Naive thymus-derived CD4-positive, alpha-beta T cell (primary cell): ENCODE data around the gene ANTXR2. TPM values are rescaled to one million over a fixed set of nuclear protein-coding genes. Genes with fewer than 3 reads are reported as not detected.
A peak's percentile ranks its signal among the peaks of the same experiment; 100 is the strongest.

ENCODE experiments used
- ATAC-seq: fragments of 150-1000 bp; cut with Tn5 transposase; 2 replicates; pipeline ENCODE4 v1.10.0; 2021; ENCODE audit warnings: mild to moderate bottlenecking, moderate library complexity
- CTCF ChIA-PET: fragments of 350-600 bp; sonication (Branson Sonifier 250); formaldehyde crosslinking; loops from one replicate; lab custom pipeline; 2021; ENCODE audit warnings: antibody characterized with exemption; lab: Charles Lee
- POLR2A ChIA-PET: fragments of 350-600 bp; sonication (Branson Sonifier 250); formaldehyde crosslinking; loops from one replicate; lab custom pipeline; 2021; ENCODE audit warnings: antibody characterized with exemption, inconsistent platforms; lab: Charles Lee
- DNase-seq, 9 donors: peaks; one replicate each; pipeline versions ENCODE4 v3.0.0 to v3.0.0-alpha.2; 2020 to 2022; ENCODE audit warnings: mixed read lengths in 1 of 9
- H3K27ac ChIP-seq: one replicate; pipeline ENCODE4 v1.7.0; 2013; ENCODE audit warnings: mild to moderate bottlenecking, low read depth, low read length, moderate library complexity
- H3K27me3 ChIP-seq, 2 donors: one replicate each; pipeline ENCODE4 v1.7.0; 2013; ENCODE audit warnings: low read length in 2 of 2, mild to moderate bottlenecking in 2 of 2, moderate library complexity in 2 of 2; ENCODE audit not compliant: control insufficient read depth in 2 of 2, insufficient read depth in 2 of 2
- H3K36me3 ChIP-seq, 3 experiments: 1 replicate in 2 of 3; 2 replicates in 1 of 3; pipeline ENCODE4 v1.7.0; 2013; ENCODE audit warnings: low read length in 3 of 3, mild to moderate bottlenecking in 3 of 3, moderate library complexity in 1 of 3; ENCODE audit not compliant: insufficient read depth in 3 of 3, control insufficient read depth in 2 of 3
- H3K4me1 ChIP-seq, 2 donors: one replicate each; pipeline ENCODE4 v1.7.0; 2013; ENCODE audit warnings: low read length in 2 of 2, mild to moderate bottlenecking in 2 of 2, moderate library complexity in 1 of 2; ENCODE audit not compliant: control insufficient read depth in 2 of 2, insufficient read depth in 2 of 2
- H3K4me3 ChIP-seq: 2 replicates; pipeline ENCODE4 v1.7.0; 2013; ENCODE audit warnings: mild to moderate bottlenecking, low read length
- H3K9me3 ChIP-seq, 3 experiments: 1 replicate in 2 of 3; 2 replicates in 1 of 3; pipeline ENCODE4 v1.7.0; 2013; ENCODE audit warnings: low read length in 3 of 3; ENCODE audit not compliant: control insufficient read depth in 2 of 3
- H3K27ac Mint-ChIP-seq, 9 donors: one replicate each; pipeline ENCODE4 v1.8.0; 2020 to 2022; ENCODE audit warnings: mixed read lengths in 9 of 9, mild to moderate bottlenecking in 8 of 9, moderate library complexity in 5 of 9, inconsistent platforms in 2 of 9
- H3K27me3 Mint-ChIP-seq, 5 donors: one replicate each; pipeline ENCODE4 v1.8.0; 2021 to 2022; ENCODE audit warnings: mixed read lengths in 5 of 5, mild to moderate bottlenecking in 1 of 5
- H3K36me3 Mint-ChIP-seq, 5 donors: one replicate each; pipeline ENCODE4 v1.8.0; 2020 to 2022; ENCODE audit warnings: mixed read lengths in 5 of 5, mild to moderate bottlenecking in 3 of 5, inconsistent platforms in 1 of 5
- H3K4me1 Mint-ChIP-seq, 7 donors: one replicate each; pipeline ENCODE4 v1.8.0; 2020 to 2022; ENCODE audit warnings: mixed read lengths in 7 of 7, mild to moderate bottlenecking in 3 of 7, inconsistent platforms in 1 of 7
- H3K4me3 Mint-ChIP-seq, 10 donors: one replicate each; pipeline ENCODE4 v1.8.0; 2020 to 2022; ENCODE audit warnings: mild to moderate bottlenecking in 10 of 10, mixed read lengths in 10 of 10, moderate library complexity in 6 of 10, inconsistent platforms in 2 of 10
- H3K9me3 Mint-ChIP-seq, 11 donors: one replicate each; pipeline ENCODE4 v1.8.0; 2020 to 2022; ENCODE audit warnings: mixed read lengths in 11 of 11, mild to moderate bottlenecking in 4 of 11, inconsistent platforms in 1 of 11, moderate library complexity in 1 of 11
- intact Hi-C, 2 donors: fragments of 100-400 bp; cut with micrococcal nuclease; formaldehyde crosslinking; loops; one replicate each; pipeline ENCODE4 v1.15.1; 2023
- polyA plus RNA-seq, 2 donors: library from polyadenylated mRNA; unstranded; fragments of 300-500 nt; fragmentation: Illumina TruSeq; gene quantifications; one replicate each; pipeline ENCODE4 v1.2.3, GENCODE V29; 2021
- total RNA-seq, 6 experiments: library from RNA in 5 of 6; stranded (reverse) in 5 of 6; gene quantifications; 1 replicate in 5 of 6; 2 replicates in 1 of 6; pipeline ENCODE4 v1.2.3 and lab custom pipeline; 2021 to 2026

The ANTXR2 gene
- total and polyA plus RNA-seq, 7 experiments from 2014 or later, result 20.3 to 69.8 (median 42.2) TPM

DNA sequence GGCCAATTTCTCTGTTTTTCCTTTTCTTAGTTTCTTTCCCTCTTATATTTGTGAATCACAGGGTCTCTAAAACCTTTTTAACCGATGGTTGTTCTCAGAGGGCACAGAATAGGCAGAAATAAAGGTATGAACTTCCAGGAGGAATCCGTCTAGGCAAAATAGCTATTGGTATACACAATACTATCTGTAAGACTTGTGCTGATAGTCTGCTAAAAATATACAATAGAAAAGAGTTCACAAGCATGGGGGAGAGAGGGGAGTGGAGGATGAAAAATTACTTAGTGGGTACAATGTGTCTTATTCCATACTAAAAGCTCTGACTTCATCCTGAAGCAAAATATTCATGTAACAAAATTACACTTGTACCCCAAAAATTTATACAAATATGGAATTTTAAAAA is 30.2 kb downstream of the ANTXR2 start:
- H3K36me3 ChIP-seq, result no peaks in the 10 kb centered on the region
- H3K27ac ChIP-seq, result no peak overlapping the region
- DNase-seq (no peak), ATAC-seq (no peak)
- ChIA-PET POLR2A (no interaction called here), CTCF (no interaction called here)
- intact Hi-C loops, result loop anchor here in 1 of 2 donors (1.0 kb wide), 1 partner anchor 9 kb away; no protein-coding TSS in a partner anchor
- no peaks in the 10 kb centered on the region for H3K27me3 ChIP-seq
- Mint-ChIP-seq H3K27ac (peak overlapping the region in 1 of 9 donors; percentile 11), H3K36me3 (peaks cover 5 to 49% (median 26%) of the 10 kb centered on the region in 5 donors), H3K27me3 (no peaks in the 10 kb centered on the region), H3K4me3 (no peak overlapping the region), H3K4me1 (peaks cover 3 to 27% (median 12%) of the 10 kb centered on the region in 7 donors), H3K9me3 (peaks cover 0 to 5% (median 0%) of the 10 kb centered on the region in 11 donors)
- H3K4me3 ChIP-seq, result no peak overlapping the region
- H3K9me3 ChIP-seq, result no peaks in the 10 kb centered on the region
- no peaks in the 10 kb centered on the region for H3K4me1 ChIP-seq

DNA sequence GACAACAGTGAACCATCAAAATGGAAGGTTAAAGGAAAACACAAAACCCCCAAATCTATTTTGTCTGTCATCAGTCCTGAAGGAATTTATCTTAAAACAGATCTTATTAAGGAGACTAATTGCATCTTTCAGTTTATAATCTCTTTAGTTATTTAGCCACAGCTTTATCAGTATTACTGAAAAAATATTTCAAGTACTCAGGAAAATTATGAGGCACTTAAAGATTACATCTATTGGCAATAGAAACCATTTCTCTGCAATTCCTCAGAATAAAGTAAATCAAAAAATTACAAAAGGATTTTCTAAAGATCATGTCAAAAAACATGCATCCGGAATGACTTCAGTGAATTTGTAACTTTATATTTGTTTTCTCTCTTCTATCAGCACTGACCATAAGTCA is 35.2 kb downstream of the ANTXR2 start:
- H3K27me3 ChIP-seq, result no peaks in the 10 kb centered on the region
- H3K4me3 ChIP-seq, result no peak overlapping the region
- Mint-ChIP-seq H3K27me3 (no peaks in the 10 kb centered on the region), H3K27ac (peak overlapping the region in 6 of 9 donors; percentile 55 to 96 (median 84)), H3K9me3 (peaks cover 0 to 5% (median 0%) of the 10 kb centered on the region in 11 donors), H3K4me1 (peaks cover 6 to 40% (median 36%) of the 10 kb centered on the region in 7 donors), H3K4me3 (no peak overlapping the region), H3K36me3 (peaks cover 0 to 40% (median 27%) of the 10 kb centered on the region in 5 donors)
- H3K9me3 ChIP-seq, result no peaks in the 10 kb centered on the region
- no peak for DNase-seq
- ChIA-PET CTCF (no interaction called here), POLR2A (no interaction called here)
- H3K4me1 ChIP-seq, result peaks cover 0 to 7% of the 10 kb centered on the region in 2 donors
- H3K27ac ChIP-seq, result no peak overlapping the region
- no peaks in the 10 kb centered on the region for H3K36me3 ChIP-seq
- intact Hi-C loops, result loop anchor here in 1 of 2 donors (1.0 kb wide), 1 partner anchor 20 kb away; no protein-coding TSS in a partner anchor
- no peak for ATAC-seq

DNA sequence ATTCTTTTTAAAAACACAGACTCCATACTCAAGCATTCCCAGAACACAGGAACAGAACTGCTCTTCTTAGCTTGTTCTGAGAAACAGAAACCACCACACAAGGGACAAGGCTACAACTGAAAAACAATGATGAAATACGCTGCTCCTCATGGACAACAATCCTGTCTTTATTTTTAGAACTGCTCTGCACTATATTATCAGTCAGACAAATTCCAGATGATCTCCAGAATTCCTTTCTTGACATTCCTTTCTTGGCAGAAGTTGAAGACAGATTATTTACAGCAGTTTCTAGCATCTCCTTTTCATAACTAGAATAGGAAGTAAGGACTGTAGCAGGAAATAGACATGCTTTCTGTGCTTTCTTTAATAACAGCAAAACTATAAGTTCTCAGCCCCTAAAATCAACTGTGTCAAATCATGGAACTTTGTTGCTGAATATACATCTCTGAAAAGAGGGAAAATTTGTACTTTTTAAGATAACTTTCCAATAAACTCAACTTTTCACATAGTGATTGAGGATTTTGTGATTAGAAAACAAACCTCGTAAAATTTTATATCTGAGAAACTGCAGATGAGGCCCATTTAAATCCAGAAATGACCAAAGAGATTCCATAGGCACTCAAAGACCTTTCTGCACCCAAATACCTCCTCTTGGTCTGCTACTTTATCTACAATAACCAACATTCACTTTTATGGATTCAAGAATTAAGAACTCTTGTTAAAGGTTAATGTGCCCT is 35.9 kb downstream of the ANTXR2 start:
- H3K36me3 ChIP-seq, result no peaks in the 10 kb centered on the region
- CTCF ChIA-PET, result no interaction called here
- no peaks in the 10 kb centered on the region for H3K27me3 Mint-ChIP-seq
- peaks cover 0 to 7% of the 10 kb centered on the region in 2 donors for H3K4me1 ChIP-seq
- intact Hi-C loops, result loop anchor here in 1 of 2 donors (1.0 kb wide), 1 partner anchor 21 kb away; no protein-coding TSS in a partner anchor
- DNase-seq, result peak in 1 of 9 donors; percentile 5
- H3K4me3 Mint-ChIP-seq, result peak overlapping the region; percentile 47 to 89 (median 68)
- no peaks in the 10 kb centered on the region for H3K9me3 ChIP-seq
- peak overlapping the region; percentile 57 to 96 (median 82) for H3K27ac Mint-ChIP-seq
- H3K36me3 Mint-ChIP-seq, result peaks cover 0 to 38% (median 28%) of the 10 kb centered on the region in 5 donors
- no peaks in the 10 kb centered on the region for H3K27me3 ChIP-seq
- H3K9me3 Mint-ChIP-seq, result peaks cover 0 to 5% (median 0%) of the 10 kb centered on the region in 11 donors
- no peak overlapping the region for H3K4me3 ChIP-seq
- peaks cover 6 to 40% (median 35%) of the 10 kb centered on the region in 7 donors for H3K4me1 Mint-ChIP-seq
- ATAC-seq, result peak; percentile 20
- POLR2A ChIA-PET, result no interaction called here
- peak overlapping the region; percentile 50 for H3K27ac ChIP-seq

DNA sequence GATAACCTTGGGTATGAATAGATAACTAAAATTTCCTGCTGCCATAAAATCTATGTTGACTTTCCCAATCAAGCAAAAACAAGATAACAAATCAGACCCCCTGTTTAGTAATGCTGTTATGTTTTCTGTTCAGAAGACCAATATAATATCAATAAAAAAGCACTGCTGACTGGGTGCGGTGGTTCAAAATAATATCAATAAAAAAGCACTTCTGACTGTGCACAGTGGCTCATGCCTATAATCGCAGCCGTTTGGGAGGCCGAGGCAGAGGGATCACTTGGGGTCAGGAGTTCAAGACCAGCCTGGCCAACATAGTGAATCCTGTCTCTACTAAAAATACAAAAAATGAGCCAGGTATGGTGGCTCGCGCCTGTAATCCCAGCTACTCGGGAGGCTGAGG is 36.7 kb downstream of the ANTXR2 start:
- peak overlapping the region in 7 of 9 donors; percentile 27 to 82 (median 65) for H3K27ac Mint-ChIP-seq
- ChIA-PET CTCF (no interaction called here), POLR2A (no interaction called here)
- DNase-seq, result no peak
- no peaks in the 10 kb centered on the region for H3K9me3 ChIP-seq
- no peaks in the 10 kb centered on the region for H3K36me3 ChIP-seq
- intact Hi-C loops, result no loop called here
- H3K27me3 ChIP-seq, result no peaks in the 10 kb centered on the region
- ATAC-seq, result no peak
- peaks cover 0 to 5% (median 0%) of the 10 kb centered on the region in 11 donors for H3K9me3 Mint-ChIP-seq
- peak overlapping the region; percentile 36 for H3K27ac ChIP-seq
- H3K4me1 ChIP-seq, result peaks cover 0 to 7% of the 10 kb centered on the region in 2 donors
- H3K4me3 Mint-ChIP-seq, result peak overlapping the region in 3 of 10 donors; percentile 27 to 69 (median 47)
- H3K4me3 ChIP-seq, result no peak overlapping the region
- peaks cover 6 to 40% (median 35%) of the 10 kb centered on the region in 7 donors for H3K4me1 Mint-ChIP-seq
- H3K36me3 Mint-ChIP-seq, result peaks cover 0 to 34% (median 24%) of the 10 kb centered on the region in 5 donors
- H3K27me3 Mint-ChIP-seq, result no peaks in the 10 kb centered on the region

DNA sequence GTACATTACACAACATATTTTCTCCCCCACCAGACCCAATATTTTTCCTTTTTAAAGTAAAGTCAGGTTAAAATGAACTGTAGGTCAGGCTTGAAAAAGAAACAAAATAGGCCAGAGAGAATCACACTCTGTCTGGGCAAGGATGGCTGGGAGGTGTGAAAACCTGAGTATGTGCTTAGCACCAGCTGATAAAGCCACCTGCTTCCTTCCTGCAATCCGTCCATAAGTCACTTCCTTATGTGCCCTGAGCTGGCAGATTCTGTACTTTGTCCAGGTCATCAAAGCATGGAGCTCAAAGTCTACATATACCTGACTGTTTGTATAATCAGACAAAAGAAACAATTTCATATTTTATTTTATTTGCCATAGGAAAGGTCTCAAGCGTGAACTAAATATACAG is 37.7 kb downstream of the ANTXR2 start:
- H3K27ac Mint-ChIP-seq, result peak overlapping the region in 2 of 9 donors; percentile 8 to 60
- no peak for DNase-seq

DNA sequence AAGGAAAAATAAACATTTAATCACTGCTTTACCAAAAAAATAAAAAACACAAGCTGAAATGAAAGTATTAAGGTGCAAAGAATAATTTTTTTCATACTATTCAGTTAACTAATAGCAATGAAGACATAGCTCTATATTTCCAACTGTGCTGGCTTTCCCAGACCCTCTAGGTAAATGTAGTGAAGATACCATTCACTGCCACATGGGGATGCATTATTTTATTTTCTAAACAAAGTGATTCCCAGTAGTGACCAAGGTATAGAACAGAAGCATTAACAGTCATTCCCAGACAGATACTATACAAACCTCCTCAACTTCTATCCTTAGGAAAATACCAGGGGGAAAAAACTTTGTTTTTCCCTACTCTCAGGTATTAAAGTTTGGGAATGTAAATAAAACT is 39.4 kb downstream of the ANTXR2 start:
- no peak for DNase-seq
- intact Hi-C loops, result no loop called here
- ATAC-seq, result no peak
- POLR2A ChIA-PET, result no interaction called here
- CTCF ChIA-PET, result interaction anchor here (0.5 kb wide), 1 partner anchor 46 kb away, joined by 3 read pairs; no protein-coding TSS in a partner anchor
- Histone ChIP-seq H3K27ac (no peak overlapping the region), H3K4me3 (no peak overlapping the region), H3K4me1 (peaks cover 0 to 7% of the 10 kb centered on the region in 2 donors), H3K27me3 (no peaks in the 10 kb centered on the region), H3K36me3 (peaks cover 0 to 14% (median 11%) of the 10 kb centered on the region in 3 experiments), H3K9me3 (no peaks in the 10 kb centered on the region)
- no peak overlapping the region for H3K4me3 Mint-ChIP-seq
- H3K36me3 Mint-ChIP-seq, result peaks cover 0 to 22% (median 16%) of the 10 kb centered on the region in 5 donors
- peaks cover 6 to 37% (median 32%) of the 10 kb centered on the region in 7 donors for H3K4me1 Mint-ChIP-seq
- no peaks in the 10 kb centered on the region for H3K9me3 Mint-ChIP-seq
- no peak overlapping the region for H3K27ac Mint-ChIP-seq
- no peaks in the 10 kb centered on the region for H3K27me3 Mint-ChIP-seq

More for the DNA sequence above, 37.7 kb downstream of the ANTXR2 start:
- intact Hi-C loops, result loop anchor here in 1 of 2 donors (2.0 kb wide), 1 partner anchor 13 kb away; no protein-coding TSS in a partner anchor
- H3K9me3 Mint-ChIP-seq, result peaks cover 0 to 5% (median 0%) of the 10 kb centered on the region in 11 donors
- H3K27ac ChIP-seq, result no peak overlapping the region
- CTCF ChIA-PET, result interaction anchor here (0.6 kb wide), 1 partner anchor 117 kb away, joined by 3 read pairs; no protein-coding TSS in a partner anchor
- peaks cover 6 to 40% (median 36%) of the 10 kb centered on the region in 7 donors for H3K4me1 Mint-ChIP-seq
- H3K36me3 ChIP-seq, result peaks cover 0 to 8% (median 6%) of the 10 kb centered on the region in 3 experiments
- peak; percentile 48 for ATAC-seq
- H3K9me3 ChIP-seq, result no peaks in the 10 kb centered on the region
- peaks cover 0 to 33% (median 27%) of the 10 kb centered on the region in 5 donors for H3K36me3 Mint-ChIP-seq
- no peaks in the 10 kb centered on the region for H3K27me3 Mint-ChIP-seq
- no peak overlapping the region for H3K4me3 ChIP-seq
- peaks cover 0 to 7% of the 10 kb centered on the region in 2 donors for H3K4me1 ChIP-seq
- H3K4me3 Mint-ChIP-seq, result peak overlapping the region in 2 of 10 donors; percentile 12 to 37
- POLR2A ChIA-PET, result interaction anchor here (1.2 kb wide), 1 partner anchor 90 kb away, joined by 3 read pairs; no protein-coding TSS in a partner anchor
- H3K27me3 ChIP-seq, result no peaks in the 10 kb centered on the region
